MCF 10A (cell line): ENCODE data around the gene PRADC1. TPM values are rescaled to one million over a fixed set of nuclear protein-coding genes. Genes with fewer than 3 reads are reported as not detected.
A peak's percentile ranks its signal among the peaks of the same experiment; 100 is the strongest.

Source experiments
- BruUV-seq: library from RNA; stranded (reverse); fragments of 400-500 nt; replicated peaks from 2 replicates; lab custom pipeline; 2021; lab: Mats Ljungman, UMichigan
- CTCF ChIA-PET: fragments of 300-600 bp; sonication (Branson Sonifier 250); formaldehyde crosslinking; extraction: SDS; loops from one replicate; lab custom pipeline; 2021; ENCODE audit warnings: antibody characterized with exemption, inconsistent platforms; lab: Yijun Ruan, JAX
- POLR2A ChIA-PET: fragments of 300-600, 350-650 bp; sonication (Branson Sonifier 250); formaldehyde crosslinking; extraction: SDS; loops from one replicate; lab custom pipeline; 2020; ENCODE audit warnings: antibody characterized with exemption, inconsistent platforms; lab: Yijun Ruan, JAX
- DNase-seq: peaks from one replicate; pipeline ENCODE4 v3.0.0-alpha.2; 2018; ENCODE audit not compliant: unreplicated experiment
- H3K27ac Mint-ChIP-seq: one replicate; pipeline ENCODE4 v1.8.0; 2022; ENCODE audit warnings: mild to moderate bottlenecking, low read depth, mixed read lengths; ENCODE audit not compliant: unreplicated experiment
- H3K27me3 Mint-ChIP-seq: one replicate; pipeline ENCODE4 v1.8.0; 2022; ENCODE audit warnings: mixed read lengths; ENCODE audit not compliant: insufficient read depth, unreplicated experiment
- H3K36me3 Mint-ChIP-seq: one replicate; pipeline ENCODE4 v1.8.0; 2022; ENCODE audit warnings: mild to moderate bottlenecking, moderate library complexity, mixed read lengths; ENCODE audit not compliant: insufficient read depth, unreplicated experiment
- H3K4me1 Mint-ChIP-seq: one replicate; pipeline ENCODE4 v1.8.0; 2022; ENCODE audit warnings: mixed read lengths; ENCODE audit not compliant: insufficient read depth, unreplicated experiment
- H3K4me3 Mint-ChIP-seq: one replicate; pipeline ENCODE4 v1.8.0; 2022; ENCODE audit warnings: mild to moderate bottlenecking, moderate library complexity, mixed read lengths; ENCODE audit not compliant: unreplicated experiment
- H3K9me3 Mint-ChIP-seq: one replicate; pipeline ENCODE4 v1.8.0; 2022; ENCODE audit warnings: mixed read lengths; ENCODE audit not compliant: unreplicated experiment
- intact Hi-C: fragments of 100-400 bp; cut with micrococcal nuclease; formaldehyde crosslinking; loops from 2 replicates; pipeline ENCODE4 v1.14.1; 2022
- total RNA-seq: library from RNA; stranded (reverse); gene quantifications from 2 replicates; pipeline ENCODE4 v1.2.3, GENCODE V29; 2022
- TF ChIP-seq, protein P1 (sequence below): fragments of 200-600 bp; IDR thresholded peaks from one replicate; pipeline ENCODE4 v1.8.0; 2022; ENCODE audit warnings: antibody characterized with exemption, mild to moderate bottlenecking; ENCODE audit not compliant: unreplicated experiment

PRADC1 gene
- total RNA-seq, 1 experiment from 2014 or later, result 13.5 TPM

DNA sequence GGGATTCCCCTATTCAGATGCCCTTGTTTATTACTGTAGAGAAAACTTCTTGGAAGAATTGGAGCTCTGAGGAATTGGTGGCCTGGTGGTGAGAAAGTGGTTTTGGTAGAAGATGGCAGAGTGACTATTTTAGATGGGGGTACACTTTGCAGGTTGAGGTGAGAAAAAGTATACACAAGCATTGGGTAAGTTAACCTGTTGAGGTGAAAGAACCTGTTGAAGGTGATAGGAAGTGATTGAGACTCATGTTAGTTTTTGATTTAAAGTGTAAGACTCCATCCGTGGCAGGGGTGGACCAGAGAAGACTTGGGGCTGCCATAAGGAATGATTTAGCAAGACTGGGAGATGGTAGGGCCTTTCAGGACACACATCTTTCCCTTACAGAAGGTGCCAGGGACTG, 4.1 kb upstream of the PRADC1 start:
- H3K4me3 Mint-ChIP-seq, result no peak overlapping the region
- no peak for DNase-seq
- no peak overlapping the region for H3K27ac Mint-ChIP-seq
- POLR2A ChIA-PET, result interaction anchor here (1.1 kb wide), 1 partner anchor 19 kb away, joined by 3 read pairs; no protein-coding TSS in a partner anchor
- H3K36me3 Mint-ChIP-seq, result peaks cover 44% of the 10 kb centered on the region
- CTCF ChIA-PET, result interaction anchor here (0.8 to 8.1 kb wide), 6 partner anchors 8 to 1352 kb away, joined by 3 to 36 read pairs (median 4); partner anchors contain the start of gene SMYD5
- H3K4me1 Mint-ChIP-seq, result peaks cover 23% of the 10 kb centered on the region
- H3K27me3 Mint-ChIP-seq, result no peaks in the 10 kb centered on the region
- TF ChIP-seq, protein P1, sequence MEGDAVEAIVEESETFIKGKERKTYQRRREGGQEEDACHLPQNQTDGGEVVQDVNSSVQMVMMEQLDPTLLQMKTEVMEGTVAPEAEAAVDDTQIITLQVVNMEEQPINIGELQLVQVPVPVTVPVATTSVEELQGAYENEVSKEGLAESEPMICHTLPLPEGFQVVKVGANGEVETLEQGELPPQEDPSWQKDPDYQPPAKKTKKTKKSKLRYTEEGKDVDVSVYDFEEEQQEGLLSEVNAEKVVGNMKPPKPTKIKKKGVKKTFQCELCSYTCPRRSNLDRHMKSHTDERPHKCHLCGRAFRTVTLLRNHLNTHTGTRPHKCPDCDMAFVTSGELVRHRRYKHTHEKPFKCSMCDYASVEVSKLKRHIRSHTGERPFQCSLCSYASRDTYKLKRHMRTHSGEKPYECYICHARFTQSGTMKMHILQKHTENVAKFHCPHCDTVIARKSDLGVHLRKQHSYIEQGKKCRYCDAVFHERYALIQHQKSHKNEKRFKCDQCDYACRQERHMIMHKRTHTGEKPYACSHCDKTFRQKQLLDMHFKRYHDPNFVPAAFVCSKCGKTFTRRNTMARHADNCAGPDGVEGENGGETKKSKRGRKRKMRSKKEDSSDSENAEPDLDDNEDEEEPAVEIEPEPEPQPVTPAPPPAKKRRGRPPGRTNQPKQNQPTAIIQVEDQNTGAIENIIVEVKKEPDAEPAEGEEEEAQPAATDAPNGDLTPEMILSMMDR, result no peak
- H3K9me3 Mint-ChIP-seq, result no peaks in the 10 kb centered on the region
- intact Hi-C loops, result no loop called here
- BruUV-seq, result no TSS peak

DNA sequence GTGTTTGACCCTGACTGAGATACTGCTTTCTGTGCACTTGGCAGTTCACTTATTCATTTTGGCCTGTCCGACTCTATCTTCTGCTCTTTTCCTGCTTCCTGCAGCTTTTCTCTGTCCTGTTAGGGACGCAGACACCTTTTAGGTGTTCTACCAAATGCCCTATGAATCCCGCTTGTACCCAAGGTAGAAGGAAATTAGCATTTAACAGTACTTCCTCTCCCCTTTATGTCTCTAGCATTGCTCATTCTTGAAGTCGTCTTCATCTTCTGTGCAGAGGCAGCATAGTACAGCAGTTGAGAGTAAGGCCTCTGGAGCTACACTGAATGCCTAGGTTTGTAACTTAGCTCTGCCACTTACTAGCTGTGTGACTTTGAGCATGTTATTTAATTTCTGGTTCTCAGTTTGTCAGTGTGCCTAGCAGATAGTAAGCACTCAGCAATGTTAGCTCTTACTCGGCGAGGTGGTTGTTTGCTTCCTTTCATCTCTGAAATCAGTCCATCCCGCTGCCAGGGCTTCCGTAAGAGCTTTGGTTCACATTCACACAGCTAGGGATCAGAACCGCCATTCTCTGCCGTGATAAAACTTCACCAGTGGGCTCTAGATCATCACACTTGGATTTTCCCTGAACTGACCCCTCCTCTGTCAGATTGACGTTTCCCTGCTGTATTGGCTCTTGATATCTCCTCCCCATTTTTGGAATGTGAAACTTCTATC, 2.4 kb upstream of the PRADC1 start:
- ChIA-PET CTCF (interaction anchor here (0.5 to 8.1 kb wide), 8 partner anchors 15 to 962 kb away, joined by 3 to 36 read pairs (median 3); partner anchors contain the start of gene SMYD5), POLR2A (interaction anchor here (0.8 to 9.2 kb wide), 6 partner anchors 9 to 165 kb away, joined by 4 to 74 read pairs (median 8); no protein-coding TSS in a partner anchor)
- Mint-ChIP-seq H3K36me3 (peaks cover 31% of the 10 kb centered on the region), H3K27ac (peak overlapping the region; percentile 98), H3K4me1 (peaks cover 23% of the 10 kb centered on the region), H3K4me3 (peak overlapping the region; percentile 75), H3K27me3 (no peaks in the 10 kb centered on the region), H3K9me3 (no peaks in the 10 kb centered on the region)
- intact Hi-C loops, result no loop called here
- no TSS peak for BruUV-seq
- DNase-seq, result no peak
- TF ChIP-seq, protein P1, result no peak

DNA sequence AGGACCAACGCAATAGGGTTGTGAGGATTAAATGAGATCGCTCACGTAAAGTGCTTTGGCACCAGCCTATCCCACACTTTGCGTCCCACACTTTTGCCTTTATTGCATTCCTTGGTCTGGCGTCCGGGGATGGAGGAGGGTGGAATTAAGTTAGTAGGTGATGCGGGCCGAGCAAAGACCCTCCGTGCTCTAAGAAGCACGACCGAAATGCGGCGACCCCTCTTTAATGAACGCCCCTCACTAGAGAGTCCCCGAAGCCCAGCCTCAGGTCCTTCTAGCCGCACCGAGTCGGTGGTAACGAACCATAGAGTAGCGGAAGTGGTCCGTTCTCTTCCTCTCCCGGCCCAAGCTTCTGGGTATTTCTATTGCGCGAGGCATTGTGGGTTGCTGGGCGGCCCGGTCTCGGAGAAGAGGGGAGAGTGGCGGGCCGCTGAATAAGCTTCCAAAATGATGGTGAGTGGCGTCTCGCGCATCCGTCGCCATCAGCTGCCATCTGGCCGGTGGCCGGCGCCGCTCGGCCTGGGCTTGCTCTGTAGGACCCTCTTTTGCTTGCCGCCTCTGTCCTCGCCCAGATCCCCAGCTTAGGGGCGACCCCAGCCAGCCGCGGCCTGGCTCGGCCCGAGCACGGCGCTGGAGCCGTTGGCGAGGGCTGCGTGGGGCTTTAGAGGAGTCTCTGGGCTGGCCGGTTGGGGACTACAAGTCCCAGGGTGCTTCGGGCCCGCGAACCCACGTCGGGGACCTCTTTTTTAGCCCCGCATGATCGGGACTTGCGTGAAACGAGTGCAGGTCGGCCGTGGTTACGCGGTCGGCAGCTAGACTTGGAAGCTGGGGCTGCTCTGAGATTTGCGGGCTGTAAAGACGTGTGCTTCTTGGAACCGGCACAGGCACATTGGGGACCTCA, 1.1 kb upstream of the PRADC1 start, which contains the start of gene CCT7:
TSS of gene CCT7 (plus strand) at position 377 of the 901 bp plus-strand sequence. CDS start at position 448, 71 bp downstream.
- Mint-ChIP-seq H3K27me3 (no peaks in the 10 kb centered on the region), H3K4me3 (peak within 1 kb of the TSS; percentile 75), H3K9me3 (no peaks in the 10 kb centered on the region), H3K4me1 (peaks cover 23% of the 10 kb centered on the region), H3K27ac (peak within 1 kb of the TSS; percentile 98), H3K36me3 (peaks cover 25% of the 10 kb centered on the region)
- TSS peak; percentile 69 for BruUV-seq
- TF ChIP-seq, protein P1, result no peak
- CTCF ChIA-PET, result interaction anchor here (1.0 to 8.1 kb wide), 3 partner anchors 21 to 55 kb away, joined by 3 to 36 read pairs (median 20); partner anchors contain the start of gene SMYD5
- DNase-seq, result peak; percentile 93
- POLR2A ChIA-PET, result interaction anchor here (0.7 to 9.2 kb wide), 10 partner anchors 10 to 503 kb away, joined by 3 to 74 read pairs (median 10); partner anchors contain the start of genes RAB11FIP5, SMYD5 and TPRKB
- intact Hi-C loops, result no loop called here
